ENCODE results near the gene NHS.

Gene NHS

DNA sequence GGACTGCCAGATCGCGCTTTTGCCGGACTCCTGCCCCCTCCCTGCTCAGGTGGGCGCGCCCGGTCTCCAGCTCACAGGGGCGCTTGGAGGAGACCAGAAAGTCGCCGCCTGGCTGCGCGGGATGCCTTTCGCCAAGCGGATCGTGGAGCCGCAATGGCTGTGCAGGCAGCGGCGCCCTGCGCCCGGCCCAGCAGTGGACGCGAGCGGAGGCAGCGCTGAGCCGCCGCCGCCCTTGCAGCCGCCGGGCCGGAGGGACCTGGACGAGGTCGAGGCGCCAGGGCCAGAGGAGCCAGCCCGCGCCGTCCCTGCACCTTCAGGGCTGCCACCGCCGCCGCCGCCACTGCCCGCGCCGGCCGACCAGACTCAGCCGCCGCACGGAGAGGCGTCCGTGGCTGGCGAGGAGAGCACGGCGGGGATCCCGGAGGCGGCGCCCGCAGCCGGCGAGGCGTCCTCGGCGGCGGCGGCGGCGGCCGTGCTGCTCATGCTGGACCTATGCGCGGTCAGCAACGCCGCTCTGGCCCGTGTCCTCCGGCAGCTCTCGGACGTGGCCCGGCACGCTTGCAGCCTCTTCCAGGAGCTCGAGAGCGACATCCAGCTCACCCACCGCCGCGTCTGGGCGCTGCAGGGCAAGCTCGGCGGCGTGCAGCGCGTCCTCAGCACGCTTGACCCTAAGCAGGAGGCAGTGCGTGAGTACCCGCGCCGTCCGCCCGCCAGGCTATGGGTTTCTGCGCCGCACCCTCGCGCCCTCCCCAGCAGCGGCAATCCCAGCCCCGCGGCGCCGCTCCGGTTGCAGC, 834 bp downstream of the NHS start:
- Histone ChIP-seq H3K36me3 (ENCODE audit: control insufficient read depth in 1 of 2, insufficient read depth in 2 of 2, low read depth in 1 of 2, low read length in 2 of 2) (no peaks in the 10 kb centered on the region), H2AK5ac (ENCODE audit: low read length, severe bottlenecking) (no peak overlapping the region), H2BK5ac (ENCODE audit: low read depth, low read length, poor library complexity, severe bottlenecking) (peak overlapping the region; percentile 31), H3K27ac (ENCODE audit: low read length, poor library complexity, severe bottlenecking) (peak overlapping the region; percentile 54), H3K4me3 (ENCODE audit: insufficient read depth in 1 of 2, low read depth in 1 of 2, low read length in 2 of 2) (peak overlapping the region; percentile 76 to 83), H3K4me1 (ENCODE audit: control insufficient read depth, insufficient read depth, low read depth, low read length) (peaks cover 4% of the 10 kb centered on the region), H3K9ac (ENCODE audit: low read length) (peak overlapping the region; percentile 85), H2AFZ (ENCODE audit: low read depth, low read length) (peak overlapping the region; percentile 42), H2BK15ac (ENCODE audit: low read depth, poor library complexity, severe bottlenecking) (no peak overlapping the region), H3K23ac (ENCODE audit: low read length in 2 of 2) (peak overlapping the region in 1 of 2 experiments; percentile 80), H2BK12ac (ENCODE audit: low read length in 2 of 2) (no peak overlapping the region), H3K18ac (ENCODE audit: low read depth in 1 of 2, low read length in 2 of 2) (no peak overlapping the region), H4K8ac (ENCODE audit: low read length) (no peak overlapping the region), H3K79me1 (replicated peaks; ENCODE audit: low read length, poor library complexity, severe bottlenecking) (no peaks in the 10 kb centered on the region), H4K91ac (ENCODE audit: low read length) (no peak overlapping the region), H3K4ac (ENCODE audit: low read depth in 1 of 2, low read length in 2 of 2) (no peak overlapping the region), H3K27me3 (ENCODE audit: control insufficient read depth in 1 of 2, insufficient read depth in 1 of 2, low read length in 2 of 2) (no peaks in the 10 kb centered on the region), H3K9me3 (ENCODE audit: control insufficient read depth, low read length) (no peaks in the 10 kb centered on the region), H3K14ac (ENCODE audit: low read length in 2 of 2) (no peak overlapping the region), H3K4me2 (ENCODE audit: low read length, poor library complexity, severe bottlenecking) (peak overlapping the region; percentile 83), H2BK120ac (ENCODE audit: low read depth, low read length) (no peak overlapping the region)
- 2% methylated on average over 34 of the region's 103 CpGs for WGBS
- peak; percentile 0 for DNase-seq

DNA sequence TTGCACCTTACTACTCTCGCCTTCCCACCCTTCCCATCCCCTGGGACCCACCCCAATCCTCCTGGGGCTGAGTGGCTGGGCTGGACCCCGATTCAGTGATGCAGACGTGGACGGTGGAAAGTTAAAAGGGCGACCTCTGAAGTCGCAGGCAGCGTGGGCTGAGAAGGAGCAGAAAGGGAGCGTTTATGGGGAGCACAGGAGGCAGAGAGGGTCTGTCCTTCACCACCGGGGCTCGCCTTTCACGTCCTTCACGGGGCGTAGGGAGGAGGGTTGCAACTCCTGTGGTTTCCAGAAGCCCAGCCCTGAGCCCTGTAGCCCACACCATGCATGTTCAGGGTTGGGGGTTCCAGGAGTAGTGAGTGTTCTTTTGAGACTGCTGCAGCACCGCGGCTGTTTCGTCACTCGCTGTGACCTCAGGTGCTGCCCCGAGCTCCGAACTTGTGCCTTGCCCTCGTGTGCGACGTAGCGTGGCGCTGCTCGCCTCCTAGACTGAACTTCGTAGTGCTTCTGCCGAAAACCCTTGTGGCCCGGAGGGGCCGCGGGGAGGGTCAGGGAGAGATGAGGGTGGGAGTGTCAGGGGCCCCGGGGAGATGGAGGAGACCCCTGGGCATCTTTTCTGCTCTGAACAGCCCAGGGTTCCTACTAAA, 1.6 kb downstream of the NHS start:
- Histone ChIP-seq H2BK12ac (ENCODE audit: low read length in 2 of 2) (no peak overlapping the region), H2BK5ac (ENCODE audit: low read depth, low read length, poor library complexity, severe bottlenecking) (no peak overlapping the region), H3K4ac (ENCODE audit: low read depth in 1 of 2, low read length in 2 of 2) (no peak overlapping the region), H2BK15ac (ENCODE audit: low read depth, poor library complexity, severe bottlenecking) (no peak overlapping the region), H3K18ac (ENCODE audit: low read depth in 1 of 2, low read length in 2 of 2) (no peak overlapping the region), H3K23ac (ENCODE audit: low read length in 2 of 2) (no peak overlapping the region), H3K9ac (ENCODE audit: low read length) (peak overlapping the region; percentile 85), H3K4me2 (ENCODE audit: low read length, poor library complexity, severe bottlenecking) (peak overlapping the region; percentile 83), H3K27me3 (ENCODE audit: control insufficient read depth in 1 of 2, insufficient read depth in 1 of 2, low read length in 2 of 2) (no peaks in the 10 kb centered on the region), H2AK5ac (ENCODE audit: low read length, severe bottlenecking) (no peak overlapping the region), H3K27ac (ENCODE audit: low read length, poor library complexity, severe bottlenecking) (no peak overlapping the region), H2BK120ac (ENCODE audit: low read depth, low read length) (no peak overlapping the region), H3K9me3 (ENCODE audit: control insufficient read depth, low read length) (peaks cover 4% of the 10 kb centered on the region), H3K14ac (ENCODE audit: low read length in 2 of 2) (no peak overlapping the region), H3K36me3 (ENCODE audit: control insufficient read depth in 1 of 2, insufficient read depth in 2 of 2, low read depth in 1 of 2, low read length in 2 of 2) (no peaks in the 10 kb centered on the region), H3K4me1 (ENCODE audit: control insufficient read depth, insufficient read depth, low read depth, low read length) (peaks cover 4% of the 10 kb centered on the region), H4K8ac (ENCODE audit: low read length) (no peak overlapping the region), H3K79me1 (replicated peaks; ENCODE audit: low read length, poor library complexity, severe bottlenecking) (no peaks in the 10 kb centered on the region), H2AFZ (ENCODE audit: low read depth, low read length) (no peak overlapping the region), H4K91ac (ENCODE audit: low read length) (no peak overlapping the region), H3K4me3 (ENCODE audit: insufficient read depth in 1 of 2, low read depth in 1 of 2, low read length in 2 of 2) (peak overlapping the region; percentile 76 to 83)
- no peak for DNase-seq
- WGBS = 0% methylated on average over 12 of the region's 31 CpGs

DNA sequence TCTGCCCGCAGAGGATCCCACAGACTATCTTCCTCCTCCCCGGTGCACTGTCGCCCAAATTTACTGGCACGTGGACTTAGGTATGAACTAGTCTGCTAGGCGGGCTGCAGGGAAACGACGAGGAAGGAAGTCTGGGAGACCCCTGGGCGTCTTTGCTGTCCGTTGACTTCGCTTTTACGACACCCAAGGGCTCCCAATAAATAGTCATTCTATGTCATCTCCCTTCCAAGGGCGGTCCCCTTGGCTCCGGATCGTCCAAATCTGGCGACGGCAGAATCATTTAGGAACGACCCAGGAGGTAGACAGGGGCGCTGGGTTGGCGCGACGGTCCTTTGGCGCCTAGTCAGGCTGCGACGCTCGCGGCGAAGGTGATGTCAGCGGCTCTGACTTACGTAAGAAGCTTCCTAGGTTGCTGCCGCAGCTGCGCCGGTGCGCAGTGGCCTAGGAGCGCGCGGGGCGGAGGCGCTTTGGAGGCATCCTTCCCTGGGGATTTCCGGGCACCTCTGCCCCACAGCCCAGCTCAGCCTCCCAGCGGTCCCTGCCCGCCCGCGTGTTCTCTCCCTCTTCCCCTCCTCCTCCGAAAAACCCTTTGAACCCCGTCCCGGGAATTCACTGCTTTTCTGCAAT, 2.2 kb downstream of the NHS start:
- Histone ChIP-seq H4K91ac (ENCODE audit: low read length) (no peak overlapping the region), H3K4me3 (ENCODE audit: insufficient read depth in 1 of 2, low read depth in 1 of 2, low read length in 2 of 2) (peak overlapping the region; percentile 76 to 83), H2BK5ac (ENCODE audit: low read depth, low read length, poor library complexity, severe bottlenecking) (no peak overlapping the region), H3K9me3 (ENCODE audit: control insufficient read depth, low read length) (peaks cover 10% of the 10 kb centered on the region), H4K8ac (ENCODE audit: low read length) (no peak overlapping the region), H3K36me3 (ENCODE audit: control insufficient read depth in 1 of 2, insufficient read depth in 2 of 2, low read depth in 1 of 2, low read length in 2 of 2) (no peaks in the 10 kb centered on the region), H3K4me2 (ENCODE audit: low read length, poor library complexity, severe bottlenecking) (peak overlapping the region; percentile 83), H3K27me3 (ENCODE audit: control insufficient read depth in 1 of 2, insufficient read depth in 1 of 2, low read length in 2 of 2) (no peaks in the 10 kb centered on the region), H3K79me1 (replicated peaks; ENCODE audit: low read length, poor library complexity, severe bottlenecking) (no peaks in the 10 kb centered on the region), H3K14ac (ENCODE audit: low read length in 2 of 2) (no peak overlapping the region), H3K23ac (ENCODE audit: low read length in 2 of 2) (no peak overlapping the region), H2BK15ac (ENCODE audit: low read depth, poor library complexity, severe bottlenecking) (no peak overlapping the region), H3K18ac (ENCODE audit: low read depth in 1 of 2, low read length in 2 of 2) (no peak overlapping the region), H2AK5ac (ENCODE audit: low read length, severe bottlenecking) (no peak overlapping the region), H2BK12ac (ENCODE audit: low read length in 2 of 2) (no peak overlapping the region), H2BK120ac (ENCODE audit: low read depth, low read length) (no peak overlapping the region), H3K4me1 (ENCODE audit: control insufficient read depth, insufficient read depth, low read depth, low read length) (peaks cover 4% of the 10 kb centered on the region), H3K27ac (ENCODE audit: low read length, poor library complexity, severe bottlenecking) (no peak overlapping the region), H2AFZ (ENCODE audit: low read depth, low read length) (no peak overlapping the region), H3K9ac (ENCODE audit: low read length) (peak overlapping the region; percentile 85), H3K4ac (ENCODE audit: low read depth in 1 of 2, low read length in 2 of 2) (no peak overlapping the region)
- no peak for DNase-seq
- WGBS = 0% methylated on average over 17 of the region's 46 CpGs

DNA sequence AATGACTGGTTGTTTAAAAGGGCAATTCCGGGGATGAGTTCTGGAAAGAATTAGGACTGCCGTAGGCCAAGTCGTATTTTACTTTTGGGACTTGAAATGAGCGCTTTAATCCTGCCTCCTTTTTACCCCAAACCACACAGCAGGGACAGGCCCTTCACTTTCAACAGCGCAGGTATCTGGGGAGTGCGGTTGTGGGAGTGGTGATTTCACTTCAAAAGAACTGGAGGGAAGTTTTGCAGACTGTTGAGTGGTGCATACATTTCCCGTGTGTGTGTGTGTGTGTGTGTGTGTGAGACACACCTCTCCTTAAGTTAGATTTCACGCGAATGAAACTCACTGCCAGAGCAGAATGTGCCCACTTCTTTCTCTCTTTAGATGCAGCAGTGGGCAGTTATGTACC, 2.8 kb downstream of the NHS start:
- Histone ChIP-seq H2BK12ac (ENCODE audit: low read length in 2 of 2) (no peak overlapping the region), H3K79me1 (replicated peaks; ENCODE audit: low read length, poor library complexity, severe bottlenecking) (no peaks in the 10 kb centered on the region), H3K14ac (ENCODE audit: low read length in 2 of 2) (no peak overlapping the region), H2BK15ac (ENCODE audit: low read depth, poor library complexity, severe bottlenecking) (no peak overlapping the region), H3K4me1 (ENCODE audit: control insufficient read depth, insufficient read depth, low read depth, low read length) (peaks cover 4% of the 10 kb centered on the region), H2BK5ac (ENCODE audit: low read depth, low read length, poor library complexity, severe bottlenecking) (no peak overlapping the region), H3K27ac (ENCODE audit: low read length, poor library complexity, severe bottlenecking) (no peak overlapping the region), H2BK120ac (ENCODE audit: low read depth, low read length) (no peak overlapping the region), H3K23ac (ENCODE audit: low read length in 2 of 2) (no peak overlapping the region), H3K9ac (ENCODE audit: low read length) (peak overlapping the region; percentile 85), H2AFZ (ENCODE audit: low read depth, low read length) (no peak overlapping the region), H3K9me3 (ENCODE audit: control insufficient read depth, low read length) (peaks cover 16% of the 10 kb centered on the region), H3K4me2 (ENCODE audit: low read length, poor library complexity, severe bottlenecking) (peak overlapping the region; percentile 83), H3K18ac (ENCODE audit: low read depth in 1 of 2, low read length in 2 of 2) (no peak overlapping the region), H3K4me3 (ENCODE audit: insufficient read depth in 1 of 2, low read depth in 1 of 2, low read length in 2 of 2) (peak overlapping the region; percentile 26 to 83), H3K27me3 (ENCODE audit: control insufficient read depth in 1 of 2, insufficient read depth in 1 of 2, low read length in 2 of 2) (no peaks in the 10 kb centered on the region), H2AK5ac (ENCODE audit: low read length, severe bottlenecking) (no peak overlapping the region), H3K36me3 (ENCODE audit: control insufficient read depth in 1 of 2, insufficient read depth in 2 of 2, low read depth in 1 of 2, low read length in 2 of 2) (no peaks in the 10 kb centered on the region), H4K91ac (ENCODE audit: low read length) (no peak overlapping the region), H3K4ac (ENCODE audit: low read depth in 1 of 2, low read length in 2 of 2) (no peak overlapping the region), H4K8ac (ENCODE audit: low read length) (no peak overlapping the region)
- DNase-seq = no peak
- 20% methylated on average over 5 of the region's 9 CpGs for WGBS

Data from mesenchymal stem cell (in vitro differentiated cells and primary cell).